WTC11 (cell line): ENCODE data around the gene MRNIP. TPM values are rescaled to one million over a fixed set of nuclear protein-coding genes. Genes with fewer than 3 reads are reported as not detected.

Source experiments
- ATAC-seq: fragments of 200-7000 bp; cut with Tn5 transposase; 2 replicates; pipeline ENCODE4 v1.10.0; 2021; ENCODE audit warnings: mild to moderate bottlenecking, moderate library complexity
- CTCF ChIA-PET: fragments of 300-600 bp; sonication (Branson Sonifier 250); formaldehyde crosslinking; loops from one replicate; lab custom pipeline; 2021; ENCODE audit warnings: antibody characterized with exemption; lab: Charles Lee
- POLR2A ChIA-PET: fragments of 350-600 bp; sonication (Branson Sonifier 250); formaldehyde crosslinking; loops from one replicate; lab custom pipeline; 2021; ENCODE audit warnings: antibody characterized with exemption; lab: Charles Lee
- DNase-seq: peaks from one replicate; pipeline ENCODE4 v3.0.0; 2021; ENCODE audit warnings: low spot score
- H3K27ac Mint-ChIP-seq: 2 replicates; pipeline ENCODE4 v1.8.0; 2021; ENCODE audit warnings: mixed read lengths
- H3K27me3 Mint-ChIP-seq: 2 replicates; pipeline ENCODE4 v1.8.0; 2021; ENCODE audit warnings: low read depth, mild to moderate bottlenecking, moderate library complexity, mixed read lengths
- H3K36me3 Mint-ChIP-seq: 2 replicates; pipeline ENCODE4 v1.8.0; 2021; ENCODE audit warnings: mixed read lengths
- H3K4me1 Mint-ChIP-seq: 2 replicates; pipeline ENCODE4 v1.8.0; 2022; ENCODE audit warnings: mixed read lengths
- H3K4me3 Mint-ChIP-seq: 2 replicates; pipeline ENCODE4 v1.8.0; 2021; ENCODE audit warnings: mild to moderate bottlenecking, moderate library complexity, mixed read lengths
- H3K9me3 Mint-ChIP-seq: 2 replicates; pipeline ENCODE4 v1.8.0; 2021; ENCODE audit warnings: mixed read lengths
- ATF3 ChIP-seq: sonication (generic); formaldehyde crosslinking; conservative IDR thresholded peaks from 2 replicates; pipeline ENCODE4 v1.8.1; 2022; ENCODE audit warnings: mild to moderate bottlenecking, missing genetic modification reagents
- CBFB ChIP-seq: sonication (generic); formaldehyde crosslinking; IDR thresholded peaks from 2 replicates; pipeline ENCODE4 v1.8.1; 2022; ENCODE audit warnings: mild to moderate bottlenecking, low read depth, missing genetic modification reagents
- CDX4 ChIP-seq: fragments of 250-450 bp; sonication (Bioruptor Pico); IDR thresholded peaks from 2 replicates; pipeline ENCODE4 v1.9.0; 2021; ENCODE audit warnings: moderate library complexity, mild to moderate bottlenecking, inconsistent platforms, borderline replicate concordance
- E2F5 ChIP-seq: sonication (generic); formaldehyde crosslinking; IDR thresholded peaks from 2 replicates; pipeline ENCODE4 v1.8.1; 2022; ENCODE audit warnings: mild to moderate bottlenecking, moderate library complexity, missing genetic modification reagents
- ELF4 ChIP-seq: sonication (generic); formaldehyde crosslinking; IDR thresholded peaks from 2 replicates; pipeline ENCODE4 v1.8.1; 2022; ENCODE audit warnings: low read depth, mild to moderate bottlenecking, moderate library complexity, missing genetic modification reagents
- GTF2I ChIP-seq: fragments of 250-450 bp; sonication (Bioruptor Pico); conservative IDR thresholded peaks from 2 replicates; pipeline ENCODE4 v1.4.0; 2021; ENCODE audit warnings: mild to moderate bottlenecking
- HMGA2 ChIP-seq: fragments of 250-450 bp; sonication (Bioruptor Pico); IDR thresholded peaks from 2 replicates; pipeline ENCODE4 v1.4.0; 2021; ENCODE audit warnings: mild to moderate bottlenecking, moderate library complexity
- MAX ChIP-seq: sonication (generic); formaldehyde crosslinking; IDR thresholded peaks from 2 replicates; pipeline ENCODE4 v1.8.0; 2022; ENCODE audit warnings: mild to moderate bottlenecking, missing genetic modification reagents
- NFATC4 ChIP-seq: fragments of 250-450 bp; sonication (Bioruptor Pico); IDR thresholded peaks from 2 replicates; pipeline ENCODE4 v1.9.0; 2021; ENCODE audit warnings: mild to moderate bottlenecking
- NFYB ChIP-seq: sonication (generic); formaldehyde crosslinking; conservative IDR thresholded peaks from 2 replicates; pipeline ENCODE4 v1.8.0; 2022; ENCODE audit warnings: low read depth, missing genetic modification reagents
- PREB ChIP-seq: sonication (generic); formaldehyde crosslinking; IDR thresholded peaks from 2 replicates; pipeline ENCODE4 v1.8.1; 2022; ENCODE audit warnings: mild to moderate bottlenecking, missing genetic modification reagents, moderate library complexity, borderline replicate concordance
- RELA ChIP-seq: sonication (generic); formaldehyde crosslinking; IDR thresholded peaks from 2 replicates; pipeline ENCODE4 v1.8.1; 2022; ENCODE audit warnings: missing genetic modification reagents, mild to moderate bottlenecking, borderline replicate concordance
- SMAD4 ChIP-seq: sonication (generic); formaldehyde crosslinking; IDR thresholded peaks from 2 replicates; pipeline ENCODE4 v1.8.0; 2022; ENCODE audit warnings: mild to moderate bottlenecking, missing genetic modification reagents
- TEAD1 ChIP-seq: sonication (generic); formaldehyde crosslinking; IDR thresholded peaks from 2 replicates; pipeline ENCODE4 v1.8.0; 2022; ENCODE audit warnings: mild to moderate bottlenecking, missing genetic modification reagents
- ZBTB21 ChIP-seq: sonication (generic); formaldehyde crosslinking; IDR thresholded peaks from 2 replicates; pipeline ENCODE4 v1.8.1; 2023; ENCODE audit warnings: mild to moderate bottlenecking, missing genetic modification reagents, borderline replicate concordance
- ZBTB43 ChIP-seq: sonication (generic); formaldehyde crosslinking; IDR thresholded peaks from 2 replicates; pipeline ENCODE4 v1.8.1; 2023; ENCODE audit warnings: mild to moderate bottlenecking, missing genetic modification reagents
- ZNF423 ChIP-seq: fragments of 250-450 bp; sonication (Bioruptor Pico); IDR thresholded peaks from 2 replicates; pipeline ENCODE4 v2.1.2; 2022; ENCODE audit warnings: mild to moderate bottlenecking, moderate library complexity
- total RNA-seq: library from RNA; stranded (reverse); gene quantifications from 3 replicates; pipeline ENCODE4 v1.2.3, GENCODE V29; 2021

MRNIP gene
- total RNA-seq, 1 experiment from 2014 or later, result 42.0 TPM

GRCh38 chr5:179805529-179806249, 52.9 kb downstream of the MRNIP start (continued):
- 0 out of 2 replicates have a peak, but pooled peaks have one; percentile 68 for TF ChIP-seq E2F5

GRCh38 chr5:179805070-179805528, 53.5 kb downstream of the MRNIP start:
- Mint-ChIP-seq H3K36me3 (peaks cover 3% of the 10 kb centered on the region), H3K27ac (no peak overlapping the region), H3K9me3 (no peaks in the 10 kb centered on the region), H3K4me3 (peak overlapping the region; percentile 77), H3K4me1 (peaks cover 34% of the 10 kb centered on the region), H3K27me3 (peaks cover 6% of the 10 kb centered on the region)
- ChIA-PET CTCF (interaction anchor here (1.2 to 1.3 kb wide), 2 partner anchors 43 to 137 kb away, joined by 3 read pairs; no protein-coding TSS in a partner anchor), POLR2A (no interaction called here)
- TF ChIP-seq GTF2I (CRISPR knock-in tag) (no peak), SMAD4 (CRISPR knock-in tag) (no peak), ELF4 (CRISPR knock-in tag) (no peak), ATF3 (CRISPR knock-in tag) (no peak), NFYB (CRISPR knock-in tag) (no peak), TEAD1 (no peak), ZBTB43 (CRISPR knock-in tag) (no peak), RELA (CRISPR knock-in tag) (no peak), CDX4 (CRISPR knock-in tag) (no peak), ZNF423 (no peak)
- DNase-seq (no peak), ATAC-seq (no peak)

GRCh38 chr5:179804555-179804947, 54.1 kb downstream of the MRNIP start:
- DNase-seq (no peak), ATAC-seq (no peak)
- peaks cover 34% of the 10 kb centered on the region for H3K4me1 Mint-ChIP-seq
- H3K27me3 Mint-ChIP-seq, result peaks cover 6% of the 10 kb centered on the region
- no peak overlapping the region for H3K27ac Mint-ChIP-seq
- H3K9me3 Mint-ChIP-seq, result no peaks in the 10 kb centered on the region
- CTCF ChIA-PET, result no interaction called here
- peaks cover 7% of the 10 kb centered on the region for H3K36me3 Mint-ChIP-seq
- H3K4me3 Mint-ChIP-seq, result peak overlapping the region; percentile 77
- TF ChIP-seq CBFB (CRISPR knock-in tag), result no peak
- TF ChIP-seq ATF3 (CRISPR knock-in tag), result no peak
- TF ChIP-seq MAX, result no peak
- TF ChIP-seq ZBTB21 (CRISPR knock-in tag), result no peak
- no peak for TF ChIP-seq HMGA2
- no peak for TF ChIP-seq NFATC4
- TF ChIP-seq ZNF423, result no peak
- TF ChIP-seq PREB, result no peak
- POLR2A ChIA-PET, result no interaction called here
